ES-I3 (cell line): ENCODE results near the gene NGF.

Experiments
- H3K36me3 ChIP-seq: 2 replicates; pipeline ENCODE4 v1.6.1; 2013; ENCODE audit warnings: mild to moderate bottlenecking, low read length, control low read depth, moderate library complexity; ENCODE audit not compliant: insufficient read depth
- H3K4me1 ChIP-seq: 2 replicates; pipeline ENCODE4 v1.6.1; 2013; ENCODE audit warnings: mild to moderate bottlenecking, control low read depth, low read length; ENCODE audit not compliant: insufficient read depth
- H3K9ac ChIP-seq: 2 replicates; pipeline ENCODE4 v1.6.1; 2013; ENCODE audit warnings: low read depth, mild to moderate bottlenecking, low read length, moderate library complexity
- H3K9me3 ChIP-seq: 2 replicates; pipeline ENCODE4 v1.6.1; 2013; ENCODE audit warnings: mild to moderate bottlenecking, low read length, moderate library complexity; ENCODE audit not compliant: control insufficient read depth, insufficient read depth

NGF gene

GRCh38 chr1:115351143-115351542 lies 13.1 kb upstream of the NGF start:
- no peaks in the 10 kb centered on the region for H3K4me1 ChIP-seq
- no peak overlapping the region for H3K9ac ChIP-seq
- no peaks in the 10 kb centered on the region for H3K9me3 ChIP-seq
- no peaks in the 10 kb centered on the region for H3K36me3 ChIP-seq

GRCh38 chr1:115348636-115349035 lies 10.6 kb upstream of the NGF start:
- no peaks in the 10 kb centered on the region for H3K9me3 ChIP-seq
- H3K36me3 ChIP-seq, result no peaks in the 10 kb centered on the region
- H3K9ac ChIP-seq, result no peak overlapping the region
- H3K4me1 ChIP-seq, result no peaks in the 10 kb centered on the region

- no peaks in the 10 kb centered on the region for H3K36me3 ChIP-seq
Observed at GRCh38 chr1:115347282-115347681, 9.2 kb upstream of the NGF start.

DNA sequence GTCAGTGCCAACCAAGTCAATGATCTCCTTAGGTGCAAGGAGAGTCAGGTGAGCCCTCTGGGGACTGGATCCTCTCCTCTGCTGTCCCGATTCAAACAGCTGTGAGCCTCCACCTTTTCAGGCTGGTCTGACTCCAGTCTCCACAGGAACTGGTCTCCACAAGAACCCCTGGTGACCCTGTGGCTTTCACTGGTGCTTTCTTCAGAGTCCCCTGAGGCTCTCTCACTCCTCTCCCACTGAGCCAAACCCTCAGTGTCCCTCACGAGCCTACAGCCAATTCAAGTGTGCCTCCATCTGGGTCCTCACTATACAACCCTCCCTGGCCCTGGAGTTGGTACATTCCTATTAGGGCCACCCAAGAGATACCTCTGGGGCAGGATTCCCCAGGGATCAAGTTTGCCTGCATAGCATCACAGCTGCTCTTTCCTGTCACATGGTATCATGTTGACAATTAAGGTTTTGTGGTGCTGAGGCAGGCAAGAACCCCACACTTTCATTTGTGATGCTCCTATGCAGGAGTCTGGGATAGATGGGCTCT lies 5.2 kb upstream of the NGF start:
- H3K9me3 ChIP-seq, result no peaks in the 10 kb centered on the region

More at GRCh38 chr1:115347282-115347681, 9.2 kb upstream of the NGF start:
- Histone ChIP-seq H3K9ac (no peak overlapping the region), H3K9me3 (no peaks in the 10 kb centered on the region), H3K4me1 (no peaks in the 10 kb centered on the region)

DNA sequence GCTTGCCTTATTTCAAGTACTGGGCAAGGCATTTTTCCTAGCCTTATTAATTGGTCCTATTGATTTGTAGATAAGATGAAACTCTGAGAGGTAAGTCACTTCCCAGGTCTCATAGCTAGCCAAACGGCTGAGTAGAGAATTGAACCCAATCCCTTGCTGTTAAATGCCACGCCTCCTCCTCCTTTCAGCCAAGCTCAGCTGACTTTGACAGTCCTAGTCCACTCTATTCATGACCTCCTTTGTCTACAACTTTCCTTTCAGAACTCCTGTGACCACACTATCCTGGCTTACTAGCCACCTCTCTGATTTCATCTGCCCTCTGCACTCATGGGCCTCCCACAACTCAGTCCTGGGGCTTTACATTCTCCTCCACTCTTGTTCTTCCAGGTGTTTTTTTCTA lies 3.9 kb upstream of the NGF start:
- Histone ChIP-seq H3K4me1 (no peaks in the 10 kb centered on the region), H3K36me3 (no peaks in the 10 kb centered on the region), H3K9ac (no peak overlapping the region), H3K9me3 (no peaks in the 10 kb centered on the region)

More for the DNA sequence above, 5.2 kb upstream of the NGF start:
- Histone ChIP-seq H3K36me3 (no peaks in the 10 kb centered on the region), H3K9ac (no peak overlapping the region), H3K4me1 (no peaks in the 10 kb centered on the region)

DNA sequence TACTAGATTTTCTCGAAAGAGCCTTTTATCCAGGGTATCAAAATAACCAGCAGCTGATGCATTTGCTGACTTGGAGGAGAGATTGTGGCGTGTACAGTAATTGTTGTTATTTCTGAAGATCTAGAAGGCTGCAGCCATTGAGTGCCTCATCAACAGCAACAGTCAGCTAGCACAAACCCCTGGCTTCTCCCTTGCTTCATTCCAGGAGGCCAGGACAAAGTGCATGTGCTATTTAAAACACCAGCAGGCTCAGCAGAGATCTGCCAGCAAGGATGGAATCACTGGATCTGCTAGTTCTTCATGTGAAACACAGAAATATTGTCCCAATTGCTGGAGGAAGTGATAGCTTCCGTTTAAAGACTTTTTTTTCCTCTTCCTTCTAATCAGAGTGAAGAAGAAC lies 2.8 kb upstream of the NGF start:
- no peak overlapping the region for H3K9ac ChIP-seq
- H3K36me3 ChIP-seq, result no peaks in the 10 kb centered on the region
- no peaks in the 10 kb centered on the region for H3K4me1 ChIP-seq
- H3K9me3 ChIP-seq, result no peaks in the 10 kb centered on the region

GRCh38 chr1:115338457-115338820 lies 390 bp upstream of the NGF start:
- no peaks in the 10 kb centered on the region for H3K9me3 ChIP-seq
- no peaks in the 10 kb centered on the region; the same call in 1 of the 2 replicates for H3K4me1 ChIP-seq
- H3K36me3 ChIP-seq, result no peaks in the 10 kb centered on the region
- peak overlapping the region; percentile 67; the same call in 1 of the 2 replicates for H3K9ac ChIP-seq

DNA sequence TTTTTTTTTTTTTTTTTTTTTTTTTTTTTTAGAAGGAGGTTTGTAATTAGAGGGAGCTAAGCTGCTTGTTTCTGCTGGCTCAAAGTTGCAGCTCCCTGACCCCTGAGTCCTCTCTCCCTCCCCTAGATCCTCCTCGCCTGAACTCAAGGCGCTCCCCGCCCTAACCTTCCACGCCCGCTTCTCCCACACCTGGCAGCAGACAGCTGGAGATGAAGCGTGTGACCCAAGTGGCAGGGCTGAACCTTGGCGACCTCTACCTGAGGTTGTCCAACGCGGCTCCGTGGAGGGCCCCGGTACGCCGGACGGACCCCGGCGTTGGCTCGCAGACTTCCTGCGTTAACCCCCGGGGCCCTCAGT lies 795 bp downstream of the NGF start:
- Histone ChIP-seq H3K9me3 (no peaks in the 10 kb centered on the region), H3K4me1 (peaks cover 4% of the 10 kb centered on the region; the same call in 1 of the 2 replicates), H3K9ac (peak overlapping the region; percentile 67; the same call in 1 of the 2 replicates), H3K36me3 (no peaks in the 10 kb centered on the region)

DNA sequence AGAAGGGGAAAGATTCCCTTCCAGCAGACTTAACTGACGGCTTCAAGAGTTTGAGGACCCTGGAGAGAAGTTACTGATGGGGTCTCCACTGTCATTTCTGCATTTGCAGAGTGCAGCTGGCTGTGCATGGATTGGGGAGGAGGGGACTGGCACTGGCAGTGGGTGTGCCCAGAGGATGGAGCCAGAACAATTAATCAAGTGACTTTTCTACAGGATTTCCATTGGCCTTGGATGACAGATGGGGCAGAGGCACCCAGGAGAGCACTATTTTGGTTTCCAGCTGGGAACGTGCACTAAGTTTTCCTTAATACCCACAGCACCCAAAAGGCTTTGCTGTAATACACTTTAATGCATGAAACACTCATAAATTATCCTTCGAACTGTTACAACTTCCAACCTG lies 1.3 kb downstream of the NGF start:
- Histone ChIP-seq H3K36me3 (no peaks in the 10 kb centered on the region), H3K9ac (peak overlapping the region; percentile 67; the same call in 1 of the 2 replicates), H3K4me1 (peaks cover 4% of the 10 kb centered on the region; the same call in 1 of the 2 replicates), H3K9me3 (no peaks in the 10 kb centered on the region)

DNA sequence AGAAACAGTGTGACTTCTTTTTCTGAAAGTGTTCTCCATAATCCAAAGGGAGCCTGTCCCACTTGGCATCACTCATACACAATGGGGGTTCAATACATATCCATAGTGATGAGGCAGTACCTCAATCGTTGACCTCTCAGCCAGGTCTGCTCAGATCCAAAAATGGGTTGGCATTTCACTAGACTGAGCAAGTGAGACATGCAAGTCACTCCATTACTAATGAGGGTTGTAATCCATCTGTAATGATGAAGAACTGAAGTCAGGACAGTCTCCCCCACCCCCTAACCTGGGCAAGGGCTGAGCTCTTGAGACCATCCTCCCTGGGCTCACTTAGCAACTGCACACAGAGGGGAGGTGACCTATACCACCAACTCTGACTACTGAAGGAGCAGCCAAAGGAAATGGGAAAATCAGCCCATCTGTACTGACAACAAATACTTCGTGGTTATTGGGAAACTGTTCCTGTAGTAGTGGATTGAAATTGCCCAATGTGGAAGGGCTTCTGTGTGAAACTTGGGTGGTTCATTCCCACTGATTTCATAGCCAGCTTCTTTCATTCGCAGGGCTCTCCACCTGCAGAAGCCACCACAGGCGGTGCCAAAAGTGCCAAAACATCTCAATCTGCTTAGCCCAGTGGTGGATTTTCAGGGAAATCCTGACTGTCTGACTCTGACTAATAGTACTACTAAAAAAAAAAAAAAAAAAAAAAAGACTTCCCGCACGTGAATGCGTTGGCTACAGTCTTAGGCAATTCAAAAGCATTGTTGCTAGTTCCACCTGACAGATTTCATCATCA lies 5.0 kb downstream of the NGF start:
- Histone ChIP-seq H3K4me1 (peaks cover 7% of the 10 kb centered on the region; the same call in 1 of the 2 replicates), H3K9ac (no peak overlapping the region), H3K36me3 (no peaks in the 10 kb centered on the region), H3K9me3 (no peaks in the 10 kb centered on the region)

DNA sequence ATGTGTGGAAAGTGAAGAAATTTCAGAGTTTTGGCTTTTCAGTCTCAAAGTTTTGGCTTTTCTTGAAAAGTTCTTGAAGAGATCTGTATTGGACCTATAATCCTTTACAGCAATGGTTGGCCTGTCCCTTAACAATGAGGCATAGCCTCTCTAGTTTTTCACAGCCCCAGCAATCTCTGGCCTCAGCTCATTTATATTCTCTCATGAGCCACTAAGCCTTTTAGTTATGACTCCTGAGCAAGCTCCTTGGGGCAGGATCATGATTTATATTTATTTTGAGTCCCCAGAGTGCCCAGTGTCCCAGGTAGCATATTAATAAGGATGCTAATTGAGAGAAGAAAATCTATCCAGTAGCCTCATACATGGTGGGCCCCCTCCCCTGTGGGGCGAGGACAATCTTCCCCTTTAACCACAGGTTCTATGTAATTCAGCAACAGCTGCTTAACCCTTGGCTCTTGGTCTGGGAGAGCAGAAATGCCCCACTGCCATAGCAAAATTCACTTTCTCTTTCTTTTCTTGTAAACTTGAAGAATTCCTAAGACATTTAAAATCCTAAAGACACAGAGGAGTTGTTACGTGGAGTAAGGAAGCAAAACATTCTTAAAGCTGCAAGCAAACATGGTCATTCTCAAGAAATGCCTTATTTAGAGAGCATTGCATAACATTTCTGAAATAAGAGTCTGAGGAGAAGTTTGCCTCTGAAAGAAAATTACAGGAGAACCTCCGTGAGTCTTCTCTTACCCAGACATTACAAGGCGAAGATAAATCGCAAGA lies 6.3 kb downstream of the NGF start:
- Histone ChIP-seq H3K36me3 (no peaks in the 10 kb centered on the region), H3K4me1 (peaks cover 12% of the 10 kb centered on the region; the same call in 1 of the 2 replicates), H3K9ac (no peak overlapping the region), H3K9me3 (no peaks in the 10 kb centered on the region)

DNA sequence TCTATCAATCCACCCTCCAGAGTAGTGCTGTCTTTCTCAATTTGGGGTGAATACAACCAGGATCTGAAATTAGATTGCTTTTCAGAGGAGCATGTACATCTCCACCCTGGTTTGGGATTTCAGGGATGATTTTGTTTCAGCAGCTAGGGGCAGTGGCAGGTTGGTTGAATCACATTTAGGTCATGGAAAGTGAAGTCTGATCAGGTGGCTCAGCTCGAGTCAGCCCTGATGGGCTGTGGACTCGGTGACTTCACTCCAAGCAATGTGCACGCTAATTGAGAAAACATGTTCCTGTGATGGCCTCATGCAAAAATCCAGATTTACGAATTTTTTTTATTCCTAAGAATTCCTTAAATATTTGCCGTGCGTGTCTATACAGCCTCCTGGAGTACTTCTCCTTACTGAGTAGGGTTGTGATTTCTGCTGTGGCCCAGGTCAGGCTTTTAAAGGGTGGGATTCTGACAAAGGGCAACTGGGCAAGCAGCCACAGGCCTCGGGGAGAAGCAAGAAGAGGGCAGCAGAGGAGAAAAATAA lies 7.5 kb downstream of the NGF start:
- H3K36me3 ChIP-seq, result no peaks in the 10 kb centered on the region
- H3K9ac ChIP-seq, result no peak overlapping the region
- H3K4me1 ChIP-seq, result peaks cover 16% of the 10 kb centered on the region; the same call in 1 of the 2 replicates
- H3K9me3 ChIP-seq, result no peaks in the 10 kb centered on the region

GRCh38 chr1:115329965-115330364 lies 8.1 kb downstream of the NGF start:
- H3K4me1 ChIP-seq, result peaks cover 17% of the 10 kb centered on the region; the same call in 1 of the 2 replicates
- H3K9ac ChIP-seq, result no peak overlapping the region
- no peaks in the 10 kb centered on the region for H3K9me3 ChIP-seq
- no peaks in the 10 kb centered on the region for H3K36me3 ChIP-seq

- Histone ChIP-seq H3K9me3 (no peaks in the 10 kb centered on the region), H3K9ac (no peak overlapping the region), H3K36me3 (no peaks in the 10 kb centered on the region), H3K4me1 (peaks cover 13% of the 10 kb centered on the region; the same call in 1 of the 2 replicates)
Observed at GRCh38 chr1:115327270-115327669, 10.8 kb downstream of the NGF start.
